GM11168 (cell line): ENCODE results near the gene SYT8.

Source experiments
- in situ Hi-C: fragments of 300-500 bp; cut with MboI; formaldehyde crosslinking; loops from one replicate; pipeline ENCODE4 v1.12.0; 2022; ENCODE audit warnings: low sequenced_read_pairs; ENCODE audit not compliant: unreplicated experiment

SYT8 gene

GRCh38 chr11:1854949-1855885, 20.4 kb downstream of the SYT8 start:
- in situ Hi-C loops: loop anchor here (5.0 kb wide), 1 partner anchor 62 kb away; the partner anchor contains the start of gene TNNT3

DNA sequence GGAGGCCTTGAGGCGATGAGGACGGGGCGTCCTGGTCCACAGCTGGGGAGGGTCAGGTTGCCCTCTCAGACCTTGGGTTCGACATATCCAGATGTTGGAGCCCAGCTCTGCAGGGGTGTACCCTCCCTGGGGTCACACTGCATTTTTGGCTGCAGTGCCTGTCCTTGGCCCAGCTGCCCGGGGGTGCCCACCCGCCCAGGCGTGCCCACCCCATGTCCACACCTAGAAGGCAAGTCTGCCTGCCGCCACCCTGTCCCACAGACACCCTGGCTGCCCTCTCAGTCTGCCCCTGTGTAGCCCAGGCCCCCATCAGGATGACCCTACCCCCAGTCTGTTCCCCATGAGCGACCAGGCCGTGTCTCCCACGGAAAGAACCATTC, 21.1 kb downstream of the SYT8 start:
- in situ Hi-C loops: no loop called here

DNA sequence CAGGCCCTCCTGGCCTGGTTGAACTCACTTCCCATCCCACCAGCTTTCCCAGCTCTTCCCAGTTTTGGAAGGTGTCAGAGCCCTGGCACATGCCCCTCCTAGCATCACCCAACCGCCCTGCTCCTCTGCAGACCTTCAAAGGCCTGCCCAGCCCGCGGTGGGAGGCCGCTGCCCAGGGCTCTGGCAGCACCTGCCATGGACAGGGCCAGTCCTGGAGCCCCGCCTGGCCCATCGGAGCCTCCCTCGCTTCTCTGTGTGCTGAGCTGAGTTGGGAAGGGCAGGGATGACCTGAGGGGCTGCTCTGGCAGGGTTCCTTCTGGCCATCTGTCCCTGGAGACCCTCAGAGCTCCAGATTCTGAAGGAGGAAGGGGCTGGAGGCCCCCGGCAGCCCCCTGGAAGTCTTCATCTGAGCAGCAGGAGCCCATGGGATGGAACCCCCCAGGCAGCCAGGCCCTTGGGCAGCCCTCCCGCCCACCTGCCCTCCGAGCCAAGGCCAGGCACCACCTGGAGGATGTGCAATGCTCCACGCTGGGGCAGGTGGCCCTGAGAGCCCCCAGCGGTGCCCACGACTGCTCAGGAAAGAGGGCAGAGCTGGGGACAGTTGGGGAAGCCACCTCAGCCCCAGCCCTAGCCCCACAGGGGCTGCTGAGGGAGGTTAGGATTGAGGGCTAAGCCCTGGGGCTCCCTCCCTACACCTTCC, 21.7 kb downstream of the SYT8 start:
- in situ Hi-C loops: no loop called here

- in situ Hi-C loops: no loop called here
These were observed 22.3 kb downstream of the SYT8 start for GRCh38 chr11:1857064-1857463.

- in situ Hi-C loops: no loop called here
These were observed 23.4 kb downstream of the SYT8 start for GRCh38 chr11:1858154-1858553.

- in situ Hi-C loops: no loop called here
These were observed 23.8 kb downstream of the SYT8 start for GRCh38 chr11:1858576-1858975.

DNA sequence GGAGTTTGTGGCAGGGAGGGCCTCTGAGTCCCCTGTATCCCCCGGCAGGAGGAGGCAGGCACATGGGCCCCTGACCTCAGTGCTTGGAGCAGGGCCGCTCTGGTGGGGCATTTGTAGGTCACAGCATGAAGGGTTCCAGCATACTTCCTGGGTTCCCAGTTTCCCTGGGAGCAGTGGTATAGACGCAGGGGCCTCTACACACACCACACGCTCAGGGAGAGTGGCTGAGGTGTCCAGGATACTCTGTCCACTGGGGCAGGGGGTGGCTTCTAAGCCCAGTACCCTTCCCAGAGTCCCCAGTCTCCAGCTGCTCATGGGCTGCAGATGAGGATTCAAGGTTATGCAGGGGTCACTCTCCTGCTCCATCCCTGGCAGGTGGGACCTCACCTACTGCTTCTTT, 24.2 kb downstream of the SYT8 start:
- in situ Hi-C loops: no loop called here

- in situ Hi-C loops: no loop called here
These were observed 25.3 kb downstream of the SYT8 start for GRCh38 chr11:1860108-1860507.

DNA sequence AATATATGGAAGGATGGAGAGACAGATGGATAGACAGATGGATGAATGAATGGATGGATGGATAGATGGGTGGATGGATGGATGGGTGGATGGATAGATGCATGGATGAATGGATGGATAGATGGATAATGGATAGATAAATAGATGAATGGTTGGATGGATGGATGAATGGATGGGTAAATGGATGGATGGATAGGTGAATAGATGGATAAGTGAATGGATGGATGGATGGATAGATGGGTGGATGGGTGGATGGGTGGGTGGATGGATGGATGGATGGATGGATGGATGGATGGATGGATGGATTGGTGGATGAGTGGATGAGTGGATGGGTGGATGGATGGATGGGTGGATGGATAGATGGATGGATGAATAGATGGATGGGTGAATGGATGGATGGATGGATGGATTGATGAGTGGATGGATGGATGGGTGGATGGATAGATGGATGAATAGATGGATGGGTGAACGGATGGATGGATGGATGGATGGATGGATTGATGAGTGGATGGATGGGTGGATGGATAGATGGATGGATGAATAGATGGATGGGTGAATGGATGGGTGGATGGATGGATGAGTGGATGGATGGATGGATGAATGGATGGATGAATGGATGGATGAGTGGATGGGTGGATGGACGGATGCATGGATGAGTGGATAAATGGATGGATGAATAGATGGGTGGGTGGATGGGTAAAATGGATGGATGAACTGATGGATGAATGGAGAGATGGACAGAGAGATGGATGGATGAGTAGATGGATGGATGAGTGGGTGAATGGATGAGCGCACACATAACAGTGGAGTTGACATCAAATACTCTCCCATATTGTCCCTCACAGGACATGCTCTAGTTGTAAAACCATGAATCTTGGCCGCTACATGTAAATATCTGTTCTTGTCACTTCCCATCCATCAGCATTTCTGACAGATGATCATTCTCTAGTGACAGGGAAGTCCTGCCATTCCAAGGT, 26.9 kb downstream of the SYT8 start:
- in situ Hi-C loops: no loop called here

DNA sequence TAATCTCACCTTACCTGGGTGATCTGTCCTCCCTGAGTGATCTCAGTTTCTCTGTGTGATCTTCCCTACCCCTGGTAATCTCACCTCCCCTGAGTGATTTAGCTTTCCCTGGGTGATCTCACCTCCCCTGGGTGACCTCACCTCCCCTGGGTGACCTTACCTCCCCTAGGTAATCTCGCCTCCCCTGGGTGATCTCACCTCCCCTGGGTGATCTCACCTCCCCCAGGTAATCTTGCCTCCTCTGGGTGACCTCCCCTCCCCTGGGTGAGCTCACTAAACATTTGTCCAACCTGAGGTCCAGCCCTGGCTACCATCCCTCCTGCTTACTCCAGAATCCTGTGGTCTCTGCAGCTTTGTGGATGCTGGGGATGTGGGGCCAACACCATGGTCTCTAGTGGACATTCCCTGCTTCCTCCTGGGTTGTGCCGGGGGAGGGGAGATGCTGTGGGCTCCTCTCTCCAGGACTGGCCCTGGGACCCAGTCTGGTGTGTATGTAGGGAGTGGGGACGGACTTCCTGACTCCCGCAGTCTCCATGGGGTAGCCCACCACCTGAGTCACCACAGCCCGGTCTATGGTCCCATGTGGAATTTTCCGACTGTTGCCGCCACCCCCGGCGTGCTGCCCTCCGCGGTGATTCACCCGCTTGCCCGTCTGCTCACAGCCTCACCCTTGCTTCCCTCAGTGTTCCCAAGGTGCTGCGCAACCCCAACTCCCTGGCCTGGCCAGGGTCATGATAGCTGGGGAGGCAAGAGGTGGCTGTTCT, 28.0 kb downstream of the SYT8 start:
- in situ Hi-C loops: no loop called here

DNA sequence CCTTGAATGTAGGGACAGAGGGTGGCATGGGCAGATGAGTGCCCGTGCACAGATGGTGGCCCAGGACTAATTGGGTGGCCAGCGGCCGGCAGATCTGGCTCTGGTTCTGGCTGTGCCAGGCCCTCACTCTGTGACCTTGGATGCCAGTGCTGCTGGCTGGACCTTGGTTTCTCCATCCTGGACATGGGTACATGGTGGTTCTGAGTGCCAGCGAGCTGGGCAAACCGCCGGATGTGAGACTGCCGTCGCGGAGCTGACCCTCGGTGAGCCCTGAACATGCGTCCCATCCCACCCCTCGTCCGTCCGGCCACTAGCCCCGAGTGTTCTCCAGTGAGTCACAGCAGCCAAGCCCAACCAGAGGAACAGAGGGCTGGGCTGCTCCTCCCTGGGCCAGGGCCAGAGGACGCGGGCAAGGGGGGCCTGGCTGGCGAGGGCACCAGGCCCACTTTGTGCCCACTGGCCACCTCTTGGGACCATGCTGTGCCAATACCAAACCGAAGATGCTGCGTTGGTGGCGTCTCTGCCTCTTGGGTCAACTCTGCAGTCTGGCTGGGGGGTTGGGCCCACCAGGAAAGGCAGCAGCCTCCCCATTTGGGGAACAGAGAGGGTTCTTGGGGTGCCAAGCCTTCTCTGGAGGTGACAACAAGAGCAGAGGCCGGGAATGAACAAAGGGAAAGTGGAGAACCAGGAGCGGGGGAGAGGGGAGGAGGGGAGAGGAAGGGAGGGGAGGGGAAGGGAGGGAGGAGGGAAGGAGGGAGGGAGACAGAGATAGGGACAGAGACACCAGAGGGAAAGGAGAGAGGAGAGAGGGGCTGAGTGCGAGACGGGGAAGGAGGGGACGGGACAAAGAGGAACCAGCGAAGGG, 28.8 kb downstream of the SYT8 start:
- in situ Hi-C loops: no loop called here

DNA sequence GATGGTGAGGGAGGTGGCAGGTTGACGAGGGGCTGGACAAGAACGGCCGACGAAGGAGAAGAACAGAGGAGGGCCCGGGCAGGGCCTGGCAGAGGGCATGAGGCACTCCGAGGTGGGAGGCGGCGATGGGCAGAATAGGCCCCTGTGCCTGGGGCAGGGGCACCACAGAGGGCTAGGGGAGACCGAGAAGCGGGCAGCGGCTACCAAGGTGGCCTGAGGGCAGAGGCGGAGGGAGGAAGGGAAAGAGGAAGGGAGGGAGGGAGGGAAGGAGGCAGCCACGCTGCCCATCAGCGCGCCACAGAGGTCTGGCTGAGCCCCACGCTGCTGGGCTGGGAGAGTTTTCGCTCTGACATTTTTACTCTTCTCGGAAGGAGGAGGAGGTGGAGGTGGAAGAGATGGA, 29.4 kb downstream of the SYT8 start:
- in situ Hi-C loops: no loop called here

- in situ Hi-C loops: no loop called here
These were observed 30.3 kb downstream of the SYT8 start for GRCh38 chr11:1864831-1865665.

DNA sequence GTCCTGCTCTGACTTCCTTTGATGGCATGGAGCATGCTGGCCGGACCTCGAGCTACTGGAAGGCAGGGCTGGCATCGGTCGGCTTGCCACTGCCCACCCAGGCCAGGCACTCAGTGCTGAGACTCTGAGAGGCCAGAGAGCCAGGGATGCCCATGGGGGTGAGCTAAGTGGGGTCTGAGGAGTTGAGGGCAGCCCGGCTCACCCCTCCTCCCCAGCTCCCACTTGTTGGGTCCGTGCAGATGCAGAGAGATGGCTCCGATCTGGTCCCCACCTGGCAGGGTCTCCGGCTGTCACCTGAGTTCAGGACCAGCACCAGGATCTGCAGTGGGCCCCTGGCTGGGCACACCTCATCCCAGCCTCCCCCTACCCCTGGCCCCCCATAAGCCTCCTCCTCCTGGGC, 31.4 kb downstream of the SYT8 start:
- in situ Hi-C loops: no loop called here

DNA sequence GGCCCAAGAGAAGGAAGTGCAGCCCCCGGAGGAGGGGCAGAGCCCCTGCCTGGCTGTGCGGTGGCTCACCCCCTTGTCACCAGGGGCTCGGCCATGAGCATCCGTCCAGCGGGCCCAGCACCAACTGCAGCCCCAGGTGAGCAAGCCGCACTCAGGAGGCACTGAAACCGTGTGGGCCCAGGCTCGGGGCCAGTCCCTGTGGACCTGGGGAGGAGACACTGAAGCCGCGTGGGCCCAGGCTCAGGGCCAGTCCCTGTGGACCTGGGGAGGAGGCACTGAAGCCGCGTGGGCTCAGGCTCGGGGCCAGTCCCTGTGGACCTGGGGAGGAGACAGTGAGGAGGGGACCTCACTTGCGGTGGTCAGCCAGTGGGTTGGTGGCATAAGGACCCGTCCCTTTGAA, 32.0 kb downstream of the SYT8 start:
- in situ Hi-C loops: no loop called here

GRCh38 chr11:1867381-1867780, 32.6 kb downstream of the SYT8 start:
- in situ Hi-C loops: no loop called here

- in situ Hi-C loops: no loop called here
These were observed 33.4 kb downstream of the SYT8 start for GRCh38 chr11:1868056-1868635.
